GM21576 (cell line): ENCODE results near the gene BTRC.
"Not testable (repeated sequence)": the region's sequence is repeated elsewhere in the genome, so short reads cannot be mapped to it uniquely, and the experiment has no call there.

Experiments used
- ATAC-seq: cut with Tn5 transposase; IDR thresholded peaks from one replicate; pipeline ENCODE4 v1.9.1; 2021; ENCODE audit warnings: mild to moderate bottlenecking, moderate library complexity; ENCODE audit not compliant: unreplicated experiment

Gene BTRC

GRCh38 chr10:101577121-101577871 lies 223.3 kb downstream of the BTRC start:
- ATAC-seq, result no peak

DNA sequence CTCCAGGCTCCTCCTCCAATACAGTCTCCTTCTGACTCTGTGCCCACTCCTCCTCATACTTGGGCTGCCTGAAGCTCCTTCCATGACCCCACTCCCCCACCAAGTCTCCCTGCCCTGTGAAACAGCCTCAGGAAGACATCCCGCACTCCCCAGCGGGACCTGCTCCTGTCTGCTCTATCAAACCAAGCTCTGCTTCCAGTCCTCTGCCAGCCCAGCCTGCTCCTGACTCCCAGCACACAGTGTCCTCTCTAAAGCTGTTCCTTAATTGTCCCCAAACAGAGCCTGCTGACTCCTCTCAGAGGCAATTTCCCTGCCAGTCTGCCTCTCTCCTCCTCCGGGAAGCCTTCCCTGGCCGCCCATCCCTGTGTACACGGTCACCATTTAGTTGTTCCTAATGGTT lies 224.2 kb downstream of the BTRC start:
- no peak for ATAC-seq

- ATAC-seq, result no peak
Measured at GRCh38 chr10:101578803-101579515, 225.0 kb downstream of the BTRC start.

DNA sequence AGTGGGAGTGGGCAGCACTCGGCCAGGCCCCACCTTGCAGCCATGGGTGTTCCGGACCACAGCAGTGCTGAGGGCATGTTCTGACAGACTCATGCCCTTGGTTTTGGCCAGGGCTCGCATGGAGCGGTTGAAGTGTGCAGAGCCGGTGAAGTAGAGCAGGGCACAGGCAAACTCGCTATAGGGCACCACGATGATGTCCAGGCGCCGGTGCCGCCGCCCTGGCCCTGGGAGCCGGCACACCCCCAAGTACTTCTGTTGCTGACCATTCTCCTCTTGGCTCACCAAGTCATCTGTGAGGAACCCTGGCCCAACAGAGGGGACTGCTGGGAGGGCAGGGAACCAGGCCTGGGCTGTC lies 225.5 kb downstream of the BTRC start:
- ATAC-seq, result no peak

DNA sequence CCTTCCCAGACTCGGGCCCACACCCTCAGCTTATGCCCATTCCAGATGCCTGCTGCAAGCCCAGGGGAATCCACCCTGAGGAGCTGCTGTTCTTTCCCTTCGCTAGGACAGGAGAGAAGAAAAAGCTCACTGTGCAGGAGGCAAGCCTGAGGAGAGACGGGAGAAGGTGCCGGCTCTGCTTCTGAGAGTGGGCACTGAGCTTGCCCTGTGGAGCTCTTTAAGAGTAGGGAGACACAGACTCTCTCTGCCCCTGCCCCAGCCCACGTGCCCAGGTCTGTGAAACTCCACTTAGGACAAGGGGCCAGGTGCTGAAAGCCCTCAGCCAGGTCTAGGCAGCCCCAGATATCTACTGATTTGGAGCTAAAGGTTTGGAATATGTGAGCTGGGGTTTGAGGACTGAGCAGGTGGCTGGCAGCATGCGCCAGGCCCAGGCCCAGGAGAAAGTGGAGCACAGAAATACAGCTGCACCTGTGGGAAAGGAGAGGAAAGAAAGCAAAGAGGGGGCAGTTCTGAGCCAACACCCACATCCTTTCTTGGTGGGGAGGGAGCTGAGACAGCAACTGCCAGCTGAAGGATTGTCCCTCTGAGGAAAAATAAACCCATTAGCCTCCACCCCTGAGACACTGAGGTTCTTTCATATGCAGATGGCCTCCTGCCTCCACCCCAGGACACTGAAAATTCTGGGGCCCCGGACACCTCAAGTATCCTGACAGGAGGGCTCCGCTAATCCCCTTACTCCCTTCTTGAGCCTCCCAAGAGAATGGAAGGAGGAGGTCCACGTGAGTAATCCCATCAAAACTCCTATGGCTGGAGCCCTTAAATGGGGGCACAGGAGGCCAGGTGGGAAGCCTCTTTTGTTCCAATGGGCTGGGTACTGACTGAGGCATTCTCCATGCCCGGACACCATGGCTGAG lies 226.8 kb downstream of the BTRC start:
- no peak for ATAC-seq

GRCh38 chr10:101585841-101586240 lies 231.9 kb downstream of the BTRC start:
- ATAC-seq, result no peak

DNA sequence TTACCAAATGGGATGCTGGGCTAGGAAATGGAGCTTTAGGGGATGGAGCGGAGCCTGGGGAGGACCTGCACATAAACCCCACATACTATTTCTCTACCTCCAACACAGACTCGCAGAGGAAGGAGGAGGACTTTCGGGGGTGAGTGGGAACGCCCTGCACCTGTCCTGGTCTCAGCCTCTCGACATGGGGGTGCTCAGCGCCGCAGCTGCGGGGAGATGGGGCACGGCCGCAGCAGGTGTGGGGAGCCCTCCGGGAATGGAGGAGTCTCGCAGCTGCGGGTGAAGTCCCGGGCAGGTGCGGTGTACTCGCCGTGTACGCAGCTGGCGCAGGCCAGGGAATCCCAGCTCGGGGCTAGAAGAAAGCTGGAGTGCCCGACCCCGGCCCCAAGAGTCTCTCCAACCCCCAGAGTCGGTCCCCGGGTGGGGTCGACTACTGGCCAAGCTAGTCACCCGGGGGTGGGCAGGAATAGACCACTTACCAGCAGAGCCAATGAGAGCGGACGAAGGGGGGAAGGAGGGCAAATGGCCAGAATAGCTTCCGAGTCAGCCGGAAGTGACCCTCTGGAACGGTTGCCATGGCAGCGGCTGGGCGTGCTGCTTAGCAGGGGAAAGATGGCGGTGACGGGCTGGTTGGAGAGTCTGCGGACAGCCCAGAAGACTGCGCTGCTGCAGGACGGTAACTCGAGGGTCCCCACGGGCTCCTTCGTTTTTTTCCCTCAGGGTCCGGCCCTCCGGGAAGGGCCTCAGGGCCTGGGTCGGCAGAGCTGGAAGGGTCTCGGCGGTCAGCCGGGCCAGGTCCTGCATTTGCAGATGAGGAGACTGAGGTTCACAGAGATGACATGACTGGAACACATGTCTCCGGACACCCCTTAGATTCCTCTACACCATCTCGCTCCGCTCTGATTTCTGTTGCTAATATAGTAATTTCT lies 234.0 kb downstream of the BTRC start, which contains the start of the genes DPCD and POLL:
TSS of gene DPCD (plus strand) at position 597 of the 929 bp plus-strand sequence. CDS start at position 613, 16 bp downstream.
TSS of gene POLL (minus strand) at position 533 of the 929 bp plus-strand sequence. CDS start 897 bp downstream, outside the sequence.
- ATAC-seq, result peak; percentile 98

DNA sequence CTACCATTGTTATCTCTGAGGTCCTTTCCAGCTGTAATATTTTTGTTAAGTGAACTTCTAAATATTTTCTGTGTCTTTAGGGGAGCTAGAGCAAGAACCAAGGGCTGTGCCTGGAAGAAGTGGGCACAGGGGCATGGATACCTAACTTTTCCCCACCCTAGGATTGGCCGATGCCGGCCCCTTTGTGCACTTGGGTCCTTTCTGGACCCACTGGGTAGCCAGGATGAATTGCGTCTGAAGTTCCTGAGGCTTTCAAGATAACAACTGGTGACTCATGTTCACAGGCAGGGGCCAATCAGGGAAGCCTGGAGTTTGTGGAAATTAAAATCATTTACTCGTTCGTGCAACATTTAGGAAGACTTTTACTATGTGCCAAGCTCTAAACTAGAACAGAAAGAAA lies 234.9 kb downstream of the BTRC start:
- no peak for ATAC-seq

GRCh38 chr10:101593331-101593730 lies 239.4 kb downstream of the BTRC start:
- not testable (repeated sequence) for ATAC-seq

DNA sequence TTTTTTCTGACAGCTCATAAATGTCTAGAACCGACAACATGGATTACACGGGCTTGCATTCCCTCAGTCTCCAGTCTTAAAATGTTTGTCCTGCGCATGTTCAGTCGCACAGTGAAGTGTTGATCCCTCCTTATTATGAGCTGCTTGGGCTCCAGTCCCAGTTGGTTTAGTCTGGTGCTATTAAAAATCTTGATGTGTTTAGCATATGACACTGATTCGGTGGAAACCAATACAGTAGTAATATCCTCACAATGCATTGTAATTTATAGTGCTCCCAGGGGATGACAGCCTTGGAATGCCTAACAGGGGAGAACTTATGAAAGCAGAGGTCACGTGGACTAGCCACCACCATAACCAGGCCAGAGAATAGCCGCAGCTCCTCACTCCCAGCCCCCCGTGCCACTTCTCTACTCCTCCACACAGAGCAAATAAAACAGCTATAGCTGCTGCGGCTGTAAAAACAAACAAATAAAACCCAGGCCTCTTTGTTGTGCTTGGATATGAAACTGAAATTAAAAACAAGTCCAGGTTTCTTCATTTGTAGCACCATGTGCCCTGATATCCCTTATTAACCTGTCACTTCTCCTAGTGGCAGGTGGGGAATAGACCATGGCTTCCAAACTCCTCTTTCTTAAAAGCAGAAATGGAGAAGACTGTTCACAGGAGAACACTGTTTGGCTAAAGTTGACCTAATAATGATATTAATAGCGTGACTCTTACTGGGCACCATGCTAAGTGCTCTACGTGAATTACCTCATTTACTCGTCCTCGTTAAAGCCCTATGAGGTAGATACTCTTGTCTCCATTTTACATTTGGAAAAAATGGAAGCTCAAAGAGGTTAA lies 241.8 kb downstream of the BTRC start:
- ATAC-seq, result no peak

DNA sequence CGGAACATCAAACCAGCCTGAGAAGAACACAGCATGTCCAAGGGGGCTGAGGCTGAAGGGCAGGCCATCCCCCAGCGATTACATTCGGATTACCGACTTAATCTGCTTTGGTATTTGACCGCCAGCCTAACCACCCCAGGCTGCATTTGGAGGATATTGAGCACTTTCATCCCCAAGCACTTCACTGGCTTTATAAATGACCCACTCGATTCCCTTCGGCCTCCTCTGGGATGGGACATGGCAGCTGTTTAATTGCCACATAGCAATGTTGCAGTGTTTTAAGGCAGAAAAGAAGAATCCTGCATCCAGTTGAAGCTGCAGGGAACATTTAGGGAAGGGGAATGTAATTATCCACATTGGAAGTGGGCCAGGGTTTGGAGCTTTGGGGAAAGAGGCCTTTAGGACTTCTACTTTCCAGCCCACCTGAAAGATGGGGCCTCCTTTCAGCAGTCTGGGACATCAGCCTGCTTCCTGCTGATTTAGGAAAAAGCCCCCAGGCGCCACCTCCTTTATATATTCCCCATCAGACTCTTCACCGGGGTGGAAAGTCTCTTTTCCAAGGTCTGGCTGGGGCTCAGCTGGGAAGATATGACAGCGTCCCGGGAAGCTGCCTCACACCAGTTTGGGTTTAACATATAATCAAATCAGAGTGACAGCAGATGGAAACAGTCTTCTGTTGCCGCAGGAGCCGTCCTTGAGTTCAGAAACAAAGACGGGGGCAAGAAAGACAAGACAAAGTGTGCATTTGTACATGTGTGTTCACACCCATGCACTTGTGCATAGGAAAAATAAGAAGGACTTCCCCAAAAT lies 243.3 kb downstream of the BTRC start:
- ATAC-seq, result no peak

DNA sequence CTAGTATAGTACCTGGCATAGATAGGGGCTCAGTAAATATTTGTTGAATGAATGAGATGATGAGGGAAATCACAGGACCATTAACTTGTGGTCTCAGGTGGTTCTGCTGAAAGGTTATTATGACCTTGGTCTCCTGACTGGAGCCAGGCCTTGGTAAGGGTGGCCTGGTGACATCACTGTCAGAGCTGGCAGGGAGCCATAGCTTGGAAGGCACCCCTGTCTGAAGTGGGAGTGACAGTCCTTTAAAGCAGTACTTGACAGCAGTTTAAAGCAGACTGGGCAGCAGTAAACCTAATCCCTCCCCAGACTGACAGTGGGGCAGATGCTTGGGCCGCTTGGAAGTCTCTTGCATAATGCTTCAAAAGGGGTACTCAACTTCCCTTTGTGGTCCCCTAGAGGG lies 247.6 kb downstream of the BTRC start:
- ATAC-seq, result no peak

GRCh38 chr10:101602761-101603398 lies 248.9 kb downstream of the BTRC start:
- ATAC-seq, result peak; percentile 69
